MM.1S (cell line): ENCODE measurements around the gene C16orf95.

Experiments used
- CTCF ChIP-seq: fragments of 300-600 bp; sonication (generic); IDR thresholded peaks from 2 replicates; pipeline ENCODE4 v1.5.1; 2016; ENCODE audit warnings: antibody characterized with exemption, low read length, mixed read lengths
- EZH2phosphoT487 ChIP-seq: fragments of 300-600 bp; sonication (generic); IDR thresholded peaks from 2 replicates; pipeline ENCODE4 v1.6.1; 2018; ENCODE audit warnings: antibody characterized with exemption, low read length

- TF ChIP-seq CTCF (no peak), EZH2phosphoT487 (no peak)
Observed at GRCh38 chr16:87276924-87277323, 40.3 kb downstream of the C16orf95 start.
